ENCODE results near the gene QSOX2.

Gene QSOX2

GRCh38 chr9:136174779-136175615, 70.6 kb downstream of the QSOX2 start:
- no peak for TF ChIP-seq CTCF (conservative IDR thresholded peaks at IDR 0.05; ENCODE audit: low read length)
- H3K4me3 ChIP-seq (ENCODE audit: low read length), result no peak overlapping the region
- DNase-seq (ENCODE audit: low read depth), result no peak

- TF ChIP-seq CTCF (conservative IDR thresholded peaks at IDR 0.05; ENCODE audit: low read length), result no peak
These were observed 71.8 kb downstream of the QSOX2 start for GRCh38 chr9:136173648-136174290.

GRCh38 chr9:136172412-136173079, 73.1 kb downstream of the QSOX2 start:
- no peak for DNase-seq (ENCODE audit: low read depth)
- no peak overlapping the region for H3K4me3 ChIP-seq (ENCODE audit: low read length)
- TF ChIP-seq CTCF (conservative IDR thresholded peaks at IDR 0.05; ENCODE audit: low read length), result no peak

More at GRCh38 chr9:136173648-136174290, 71.8 kb downstream of the QSOX2 start:
- no peak for DNase-seq (ENCODE audit: low read depth)
- H3K4me3 ChIP-seq (ENCODE audit: low read length), result no peak overlapping the region

GRCh38 chr9:136171801-136172411, 73.7 kb downstream of the QSOX2 start:
- DNase-seq (ENCODE audit: low read depth), result no peak
- TF ChIP-seq CTCF (conservative IDR thresholded peaks at IDR 0.05; ENCODE audit: low read length), result no peak
- no peak overlapping the region for H3K4me3 ChIP-seq (ENCODE audit: low read length)

GRCh38 chr9:136171009-136171800, 74.4 kb downstream of the QSOX2 start:
- H3K4me3 ChIP-seq (ENCODE audit: low read length), result no peak overlapping the region
- no peak for TF ChIP-seq CTCF (conservative IDR thresholded peaks at IDR 0.05; ENCODE audit: low read length)
- DNase-seq (ENCODE audit: low read depth), result no peak
